Neural progenitor cell (in vitro differentiated cells): ENCODE measurements around the gene CSTF3.

ENCODE experiments used
- CTCF ChIP-seq: fragments of 200-600 bp; sonication (generic); IDR thresholded peaks from 2 replicates; pipeline ENCODE4 v1.5.1; 2017; ENCODE audit warnings: antibody characterized with exemption, mild to moderate bottlenecking
- EZH2 ChIP-seq: fragments of 200-600 bp; sonication (generic); IDR thresholded peaks from 2 replicates; pipeline ENCODE4 v1.6.1; 2017; ENCODE audit warnings: antibody characterized with exemption, mild to moderate bottlenecking, moderate library complexity

DNA sequence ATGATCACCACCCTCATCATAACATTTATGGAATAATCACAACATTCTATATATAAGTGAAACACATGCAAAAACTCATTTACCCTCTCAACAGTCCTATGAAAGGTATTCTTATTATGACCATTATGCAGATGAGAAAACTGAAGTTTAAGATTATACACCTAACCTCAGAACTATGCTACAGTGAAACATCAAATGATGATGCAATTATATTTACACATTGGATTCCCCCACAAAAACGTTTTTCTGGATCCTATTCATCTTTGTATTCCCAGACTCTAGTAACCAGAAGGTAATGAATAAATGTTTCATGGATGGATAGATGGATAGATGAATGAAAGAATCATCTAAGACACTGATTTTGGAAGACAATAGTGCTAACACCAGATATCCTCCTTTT, 67.1 kb downstream of the CSTF3 start:
- TF ChIP-seq CTCF = no peak
- no peak for TF ChIP-seq EZH2
